ENCODE data around the gene TEX2.

TEX2 gene

GRCh38 chr17:64145751-64146417 is 117.2 kb downstream of the TEX2 start:
- DNase-seq (ENCODE audit: low read depth): peak; percentile 100
- H3K4me3 ChIP-seq (ENCODE audit: low read depth, low read length): peak overlapping the region; percentile 92
- TF ChIP-seq CTCF (IDR thresholded peaks at IDR 0.05; ENCODE audit: control insufficient read depth, extremely low read depth, insufficient read depth): no peak

- no peak for DNase-seq (ENCODE audit: low read depth)
- peak overlapping the region; percentile 92 for H3K4me3 ChIP-seq (ENCODE audit: low read depth, low read length)
- TF ChIP-seq CTCF (IDR thresholded peaks at IDR 0.05; ENCODE audit: control insufficient read depth, extremely low read depth, insufficient read depth): no peak
Measured at GRCh38 chr17:64145375-64145750, 117.7 kb downstream of the TEX2 start.

- DNase-seq (ENCODE audit: low read depth): no peak
- H3K4me3 ChIP-seq (ENCODE audit: low read depth, low read length): no peak overlapping the region
- TF ChIP-seq CTCF (IDR thresholded peaks at IDR 0.05; ENCODE audit: control insufficient read depth, extremely low read depth, insufficient read depth): no peak
Measured at GRCh38 chr17:64139542-64139941, 123.5 kb downstream of the TEX2 start.

GRCh38 chr17:64138441-64138840 is 124.6 kb downstream of the TEX2 start:
- no peak for DNase-seq (ENCODE audit: low read depth)
- TF ChIP-seq CTCF (IDR thresholded peaks at IDR 0.05; ENCODE audit: control insufficient read depth, extremely low read depth, insufficient read depth): no peak
- no peak overlapping the region for H3K4me3 ChIP-seq (ENCODE audit: low read depth, low read length)

GRCh38 chr17:64135000-64135399 is 128.1 kb downstream of the TEX2 start:
- no peak for TF ChIP-seq CTCF (IDR thresholded peaks at IDR 0.05; ENCODE audit: control insufficient read depth, extremely low read depth, insufficient read depth)
- H3K4me3 ChIP-seq (ENCODE audit: low read depth, low read length): no peak overlapping the region
- DNase-seq (ENCODE audit: low read depth): no peak

- no peak overlapping the region for H3K4me3 ChIP-seq (ENCODE audit: low read depth, low read length)
- no peak for DNase-seq (ENCODE audit: low read depth)
- no peak for TF ChIP-seq CTCF (IDR thresholded peaks at IDR 0.05; ENCODE audit: control insufficient read depth, extremely low read depth, insufficient read depth)
Measured at GRCh38 chr17:64134216-64134970, 128.7 kb downstream of the TEX2 start.

All from LNCaP clone FGC (cell line).